CD4-positive, alpha-beta memory T cell (primary cell): ENCODE results near the gene BTRC. TPM values are rescaled to one million over a fixed set of nuclear protein-coding genes. Genes with fewer than 3 reads are reported as not detected.

ENCODE experiments used
- CTCF ChIA-PET: fragments of 350-600 bp; sonication (Branson Sonifier 250); formaldehyde crosslinking; loops from one replicate; lab custom pipeline; 2021; ENCODE audit warnings: inconsistent platforms; ENCODE audit not compliant: partially characterized antibody; lab: Charles Lee
- POLR2A ChIA-PET: fragments of 350-600 bp; sonication (Branson Sonifier 250); formaldehyde crosslinking; loops from one replicate; lab custom pipeline; 2021; ENCODE audit not compliant: partially characterized antibody; lab: Charles Lee
- DNase-seq, 5 donors: peaks; one replicate each; pipeline versions ENCODE4 v3.0.0 to v3.0.0-alpha.2; 2020 to 2022; ENCODE audit warnings: mixed read lengths in 1 of 5
- H3K27ac ChIP-seq: one replicate; pipeline ENCODE4 v1.7.0; 2013; ENCODE audit warnings: low read depth, low read length
- H3K27me3 ChIP-seq: 2 replicates; pipeline ENCODE4 v1.7.0; 2013; ENCODE audit warnings: mild to moderate bottlenecking, low read length, moderate library complexity; ENCODE audit not compliant: insufficient read depth
- H3K36me3 ChIP-seq: 2 replicates; pipeline ENCODE4 v1.7.0; 2013; ENCODE audit warnings: mild to moderate bottlenecking, low read length, moderate library complexity; ENCODE audit not compliant: insufficient read depth
- H3K4me1 ChIP-seq: 2 replicates; pipeline ENCODE4 v1.7.0; 2013; ENCODE audit warnings: mild to moderate bottlenecking, low read length, moderate library complexity; ENCODE audit not compliant: insufficient read depth
- H3K4me3 ChIP-seq, 2 donors: one replicate each; pipeline ENCODE4 v1.7.0; 2013; ENCODE audit warnings: low read length in 2 of 2, mild to moderate bottlenecking in 1 of 2
- H3K9me3 ChIP-seq, 2 donors: one replicate each; pipeline ENCODE4 v1.7.0; 2013; ENCODE audit warnings: low read length in 2 of 2, control low read depth in 1 of 2; ENCODE audit not compliant: control insufficient read depth in 1 of 2
- H3K27ac Mint-ChIP-seq, 7 donors: one replicate each; pipeline ENCODE4 v1.8.0; 2020 to 2021; ENCODE audit warnings: mixed read lengths in 7 of 7, mild to moderate bottlenecking in 6 of 7, inconsistent platforms in 3 of 7, moderate library complexity in 3 of 7
- H3K27me3 Mint-ChIP-seq, 2 donors: one replicate each; pipeline ENCODE4 v1.8.0; 2020 to 2021; ENCODE audit warnings: mixed read lengths in 2 of 2
- H3K36me3 Mint-ChIP-seq, 2 donors: one replicate each; pipeline ENCODE4 v1.8.0; 2020 to 2021; ENCODE audit warnings: mixed read lengths in 2 of 2, inconsistent platforms in 1 of 2, mild to moderate bottlenecking in 1 of 2
- H3K4me1 Mint-ChIP-seq, 4 donors: one replicate each; pipeline ENCODE4 v1.8.0; 2020 to 2021; ENCODE audit warnings: mixed read lengths in 4 of 4, mild to moderate bottlenecking in 1 of 4
- H3K4me3 Mint-ChIP-seq, 8 donors: one replicate each; pipeline ENCODE4 v1.8.0; 2020 to 2021; ENCODE audit warnings: mixed read lengths in 8 of 8, mild to moderate bottlenecking in 7 of 8, moderate library complexity in 6 of 8, inconsistent platforms in 3 of 8
- H3K9me3 Mint-ChIP-seq, 8 donors: one replicate each; pipeline ENCODE4 v1.8.0; 2020 to 2021; ENCODE audit warnings: mixed read lengths in 8 of 8, mild to moderate bottlenecking in 5 of 8, inconsistent platforms in 3 of 8, moderate library complexity in 1 of 8
- intact Hi-C: fragments of 100-400 bp; cut with micrococcal nuclease; formaldehyde crosslinking; loops from one replicate; pipeline ENCODE4 v1.15.1; 2023
- polyA plus RNA-seq, 2 donors: library from polyadenylated mRNA; unstranded; fragments of 300-500 nt; fragmentation: Illumina TruSeq; gene quantifications; one replicate each; pipeline ENCODE4 v1.2.3, GENCODE V29; 2021
- total RNA-seq, 2 experiments: library from RNA; stranded (reverse); gene quantifications; one replicate each; pipeline ENCODE4 v1.2.3, GENCODE V29; 2021

Gene BTRC
- total and polyA plus RNA-seq, 4 experiments from 2014 or later, result 6.7 to 21.3 (median 16.0) TPM

GRCh38 chr10:101566333-101567164 is 212.6 kb downstream of the BTRC start:
- Histone ChIP-seq H3K27me3 (peaks cover 13% of the 10 kb centered on the region), H3K27ac (no peak overlapping the region), H3K36me3 (no peaks in the 10 kb centered on the region), H3K4me1 (peaks cover 21% of the 10 kb centered on the region), H3K4me3 (no peak overlapping the region), H3K9me3 (no peaks in the 10 kb centered on the region)
- Mint-ChIP-seq H3K27me3 (peaks cover 33 to 62% of the 10 kb centered on the region in 2 donors), H3K4me1 (peaks cover 6 to 28% (median 9%) of the 10 kb centered on the region in 4 donors), H3K4me3 (peak overlapping the region in 4 of 8 donors; percentile 5 to 40 (median 18)), H3K36me3 (no peaks in the 10 kb centered on the region), H3K9me3 (peaks cover 0 to 2% (median 0%) of the 10 kb centered on the region in 8 donors), H3K27ac (no peak overlapping the region)
- CTCF ChIA-PET, result interaction anchor here (1.6 kb wide), 1 partner anchor 352 kb away, joined by 5 read pairs; no protein-coding TSS in a partner anchor
- intact Hi-C loops, result no loop called here
- no peak for DNase-seq
- POLR2A ChIA-PET, result no interaction called here

GRCh38 chr10:101567165-101568006 is 213.4 kb downstream of the BTRC start:
- Mint-ChIP-seq H3K27me3 (peaks cover 31 to 58% of the 10 kb centered on the region in 2 donors), H3K4me3 (peak overlapping the region in 3 of 8 donors; percentile 5 to 61 (median 31)), H3K27ac (no peak overlapping the region), H3K4me1 (peaks cover 6 to 28% (median 9%) of the 10 kb centered on the region in 4 donors), H3K36me3 (no peaks in the 10 kb centered on the region), H3K9me3 (peaks cover 0 to 2% (median 0%) of the 10 kb centered on the region in 8 donors)
- H3K9me3 ChIP-seq, result no peaks in the 10 kb centered on the region
- POLR2A ChIA-PET, result no interaction called here
- H3K4me3 ChIP-seq, result no peak overlapping the region
- peaks cover 21% of the 10 kb centered on the region for H3K4me1 ChIP-seq
- H3K36me3 ChIP-seq, result no peaks in the 10 kb centered on the region
- DNase-seq, result no peak
- peaks cover 13% of the 10 kb centered on the region for H3K27me3 ChIP-seq
- intact Hi-C loops, result no loop called here
- CTCF ChIA-PET, result interaction anchor here (0.5 to 1.6 kb wide), 4 partner anchors 18 to 1150 kb away, joined by 3 to 7 read pairs (median 4); no protein-coding TSS in a partner anchor
- H3K27ac ChIP-seq, result no peak overlapping the region

GRCh38 chr10:101568054-101568745 is 214.2 kb downstream of the BTRC start:
- H3K27me3 ChIP-seq, result peaks cover 13% of the 10 kb centered on the region
- intact Hi-C loops, result no loop called here
- H3K27ac ChIP-seq, result no peak overlapping the region
- peaks cover 29 to 54% of the 10 kb centered on the region in 2 donors for H3K27me3 Mint-ChIP-seq
- peaks cover 21% of the 10 kb centered on the region for H3K4me1 ChIP-seq
- H3K9me3 Mint-ChIP-seq, result peaks cover 0 to 4% (median 0%) of the 10 kb centered on the region in 8 donors
- H3K4me3 ChIP-seq, result no peak overlapping the region
- no peak for DNase-seq
- peaks cover 6 to 28% (median 9%) of the 10 kb centered on the region in 4 donors for H3K4me1 Mint-ChIP-seq
- CTCF ChIA-PET, result interaction anchor here (0.9 to 2.1 kb wide), 5 partner anchors 18 to 360 kb away, joined by 3 to 9 read pairs (median 5); no protein-coding TSS in a partner anchor
- peak overlapping the region in 4 of 8 donors; percentile 10 to 65 (median 48) for H3K4me3 Mint-ChIP-seq
- H3K36me3 Mint-ChIP-seq, result peaks cover 0 to 3% of the 10 kb centered on the region in 2 donors
- no peaks in the 10 kb centered on the region for H3K9me3 ChIP-seq
- H3K27ac Mint-ChIP-seq, result no peak overlapping the region
- H3K36me3 ChIP-seq, result no peaks in the 10 kb centered on the region
- POLR2A ChIA-PET, result no interaction called here

- Histone ChIP-seq H3K27ac (no peak overlapping the region), H3K27me3 (peaks cover 13% of the 10 kb centered on the region), H3K4me3 (no peak overlapping the region), H3K36me3 (no peaks in the 10 kb centered on the region), H3K9me3 (no peaks in the 10 kb centered on the region), H3K4me1 (peaks cover 21% of the 10 kb centered on the region)
- Mint-ChIP-seq H3K9me3 (peaks cover 0 to 4% (median 0%) of the 10 kb centered on the region in 8 donors), H3K27ac (peak overlapping the region in 1 of 7 donors; percentile 42), H3K4me3 (peak overlapping the region in 5 of 8 donors; percentile 17 to 76 (median 72)), H3K4me1 (peaks cover 6 to 28% (median 9%) of the 10 kb centered on the region in 4 donors), H3K27me3 (peaks cover 26 to 45% of the 10 kb centered on the region in 2 donors), H3K36me3 (peaks cover 0 to 3% of the 10 kb centered on the region in 2 donors)
- DNase-seq, result no peak
- ChIA-PET CTCF (interaction anchor here (0.6 to 4.4 kb wide), 15 partner anchors 12 to 355 kb away, joined by 3 to 52 read pairs (median 5); partner anchors contain the start of genes DPCD and POLL), POLR2A (interaction anchor here (0.6 kb wide), 1 partner anchor 405 kb away, joined by 3 read pairs; no protein-coding TSS in a partner anchor)
- intact Hi-C loops, result no loop called here
Measured at GRCh38 chr10:101569323-101569621, 215.3 kb downstream of the BTRC start.

- H3K9me3 Mint-ChIP-seq, result peaks cover 0 to 4% (median 0%) of the 10 kb centered on the region in 8 donors
- peaks cover 26 to 45% of the 10 kb centered on the region in 2 donors for H3K27me3 Mint-ChIP-seq
- ChIA-PET POLR2A (interaction anchor here (0.6 to 1.3 kb wide), 3 partner anchors 103 to 406 kb away, joined by 3 read pairs; partner anchors contain the start of gene FBXW4), CTCF (interaction anchor here (0.6 to 4.4 kb wide), 19 partner anchors 11 to 356 kb away, joined by 3 to 52 read pairs (median 5); partner anchors contain the start of genes DPCD and POLL)
- peaks cover 6 to 28% (median 9%) of the 10 kb centered on the region in 4 donors for H3K4me1 Mint-ChIP-seq
- peak; percentile 74 to 83 (median 76) for DNase-seq
- no peaks in the 10 kb centered on the region for H3K36me3 ChIP-seq
- peak overlapping the region; percentile 38 to 76 (median 67) for H3K4me3 Mint-ChIP-seq
- peak overlapping the region; percentile 23 to 68 for H3K4me3 ChIP-seq
- peaks cover 13% of the 10 kb centered on the region for H3K27me3 ChIP-seq
- H3K27ac Mint-ChIP-seq, result peak overlapping the region in 2 of 7 donors; percentile 17 to 42
- H3K4me1 ChIP-seq, result peaks cover 21% of the 10 kb centered on the region
- H3K9me3 ChIP-seq, result no peaks in the 10 kb centered on the region
- peaks cover 2 to 3% of the 10 kb centered on the region in 2 donors for H3K36me3 Mint-ChIP-seq
- no peak overlapping the region for H3K27ac ChIP-seq
- intact Hi-C loops, result loop anchor here (1.0 to 5.0 kb wide), 5 partner anchors 18 to 409 kb away; partner anchors contain the start of genes DPCD and POLL
Measured at GRCh38 chr10:101569622-101570427, 215.9 kb downstream of the BTRC start.
